HG03025 (cell line): Measurements from ENCODE around the gene RAB37.

Experiments used
- ATAC-seq: cut with Tn5 transposase; IDR thresholded peaks from one replicate; pipeline ENCODE4 v1.9.1; 2021; ENCODE audit warnings: mild to moderate bottlenecking, moderate library complexity; ENCODE audit not compliant: unreplicated experiment, low FRiP score

The RAB37 gene

DNA sequence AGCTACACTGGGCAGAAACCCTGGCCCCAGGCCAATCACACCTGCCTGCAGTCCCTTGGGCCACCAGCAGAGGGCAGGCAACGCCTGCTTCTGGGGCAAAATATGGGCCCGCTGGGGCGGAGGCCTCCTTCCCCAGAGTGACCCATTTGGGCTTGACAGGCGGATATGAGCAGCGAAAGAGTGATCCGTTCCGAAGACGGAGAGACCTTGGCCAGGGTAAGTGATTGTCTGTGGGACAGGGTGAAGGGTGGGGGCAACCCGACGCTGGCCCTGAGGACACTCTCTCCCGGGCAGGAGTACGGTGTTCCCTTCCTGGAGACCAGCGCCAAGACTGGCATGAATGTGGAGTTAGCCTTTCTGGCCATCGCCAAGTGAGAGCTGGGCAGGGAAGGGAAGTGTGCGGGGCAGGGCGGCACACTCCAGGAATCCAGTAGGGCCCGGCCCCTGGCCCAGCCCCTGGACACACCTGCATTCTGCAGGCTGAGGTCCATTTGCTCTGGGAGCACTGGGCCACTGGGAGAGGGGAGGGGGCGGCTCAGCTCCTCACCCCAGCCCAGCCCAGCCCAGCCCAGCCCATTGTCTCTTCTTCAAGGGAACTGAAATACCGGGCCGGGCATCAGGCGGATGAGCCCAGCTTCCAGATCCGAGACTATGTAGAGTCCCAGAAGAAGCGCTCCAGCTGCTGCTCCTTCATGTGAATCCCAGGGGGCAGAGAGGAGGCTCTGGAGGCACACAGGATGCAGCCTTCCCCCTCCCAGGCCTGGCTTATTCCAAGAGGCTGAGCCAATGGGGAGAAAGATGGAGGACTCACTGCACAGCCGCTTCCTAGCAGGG lies 7.9 kb downstream of the RAB37 start:
- ATAC-seq, result no peak

GRCh38 chr17:74745548-74746177 lies 8.6 kb downstream of the RAB37 start:
- no peak for ATAC-seq

DNA sequence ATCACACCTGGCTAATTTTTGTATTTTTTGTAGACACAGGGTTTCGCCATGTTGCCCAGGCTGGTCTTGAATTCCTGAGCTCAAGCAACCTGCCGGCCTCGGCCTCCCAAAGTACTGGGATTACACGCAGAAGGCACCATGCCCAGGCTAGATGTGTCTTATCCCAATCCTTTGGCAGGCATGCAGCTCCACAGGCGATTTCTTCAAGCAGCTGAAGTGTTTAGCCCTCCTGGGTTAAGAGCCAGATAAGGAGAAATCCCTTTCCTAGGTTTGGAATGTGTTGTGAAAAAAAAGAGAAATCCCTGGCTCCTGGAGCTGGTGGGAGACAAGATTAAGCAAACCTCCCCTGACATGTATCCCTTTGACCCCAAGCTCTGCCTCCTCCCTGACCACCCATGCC lies 9.3 kb downstream of the RAB37 start:
- no peak for ATAC-seq

GRCh38 chr17:74746922-74747321 lies 9.9 kb downstream of the RAB37 start:
- no peak for ATAC-seq

DNA sequence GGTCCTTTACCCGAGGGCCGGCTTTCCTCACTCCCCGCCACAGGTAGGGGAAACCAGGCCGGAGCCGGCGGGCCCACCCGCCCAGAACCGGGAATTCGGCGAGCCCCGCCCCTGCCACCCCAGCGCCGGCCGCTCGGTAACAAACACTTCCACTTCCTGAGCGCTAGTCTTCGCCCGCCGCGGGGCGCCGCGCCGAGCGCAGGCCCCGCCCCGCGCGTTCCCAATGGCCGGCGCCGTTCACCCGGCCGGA lies 11.1 kb downstream of the RAB37 start:
- ATAC-seq, result no peak

GRCh38 chr17:74748529-74749278 lies 11.6 kb downstream of the RAB37 start, which contains the start of gene NHERF1:
Gene NHERF1, plus strand, starts transcription at chr17:74748628. Its CDS starts 219 bp downstream, at chr17:74748847.
- ATAC-seq, result peak; percentile 84

GRCh38 chr17:74749279-74750038 lies 12.4 kb downstream of the RAB37 start:
- peak; percentile 6 for ATAC-seq

DNA sequence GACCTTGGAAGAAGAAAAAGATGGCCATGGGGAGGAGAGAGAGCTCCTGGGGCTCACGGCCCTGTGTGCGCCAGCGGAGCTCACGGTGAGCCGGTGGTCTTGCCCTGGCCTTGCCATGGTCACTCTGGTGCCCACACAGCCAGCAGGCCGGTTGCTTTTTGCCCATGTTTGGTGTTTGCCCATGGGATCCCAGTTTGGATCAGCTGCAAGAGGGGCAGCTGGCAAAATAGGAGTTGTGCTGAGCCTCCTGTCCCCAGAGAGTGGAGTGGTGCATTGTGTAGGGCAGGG lies 12.9 kb downstream of the RAB37 start:
- no peak for ATAC-seq

GRCh38 chr17:74750327-74751069 lies 13.4 kb downstream of the RAB37 start:
- ATAC-seq, result no peak

- ATAC-seq, result no peak
Measured at GRCh38 chr17:74752415-74752814, 15.4 kb downstream of the RAB37 start.

DNA sequence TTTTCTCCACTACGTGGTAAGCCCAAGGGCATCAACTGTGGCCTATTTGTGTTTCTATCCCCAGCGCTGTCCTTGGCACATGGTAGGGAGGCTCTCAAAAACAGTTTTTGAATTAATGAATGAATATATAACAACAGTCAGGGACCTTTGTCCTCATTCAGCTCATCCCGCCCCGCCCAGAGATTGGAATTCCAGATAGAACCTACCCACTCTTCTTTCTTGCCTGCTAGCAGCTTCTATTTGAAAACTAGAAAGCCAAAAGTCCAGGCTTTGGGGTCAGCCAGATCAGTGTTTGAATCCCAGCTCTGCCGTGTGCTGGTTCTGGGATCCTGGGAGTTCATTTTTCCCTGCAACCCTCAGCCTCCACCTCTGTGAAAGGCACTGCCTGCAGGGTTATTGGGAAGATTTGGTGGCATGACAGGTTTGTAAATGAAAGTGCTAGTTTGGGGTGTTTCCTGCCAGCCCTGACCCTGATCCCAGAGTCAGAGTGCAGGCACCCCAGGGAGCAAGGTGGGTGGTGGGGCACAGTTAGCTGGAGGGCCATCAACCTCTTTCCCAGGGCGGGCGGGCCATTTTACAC lies 15.9 kb downstream of the RAB37 start:
- no peak for ATAC-seq

- no peak for ATAC-seq
Measured at GRCh38 chr17:74754832-74755231, 17.8 kb downstream of the RAB37 start.

DNA sequence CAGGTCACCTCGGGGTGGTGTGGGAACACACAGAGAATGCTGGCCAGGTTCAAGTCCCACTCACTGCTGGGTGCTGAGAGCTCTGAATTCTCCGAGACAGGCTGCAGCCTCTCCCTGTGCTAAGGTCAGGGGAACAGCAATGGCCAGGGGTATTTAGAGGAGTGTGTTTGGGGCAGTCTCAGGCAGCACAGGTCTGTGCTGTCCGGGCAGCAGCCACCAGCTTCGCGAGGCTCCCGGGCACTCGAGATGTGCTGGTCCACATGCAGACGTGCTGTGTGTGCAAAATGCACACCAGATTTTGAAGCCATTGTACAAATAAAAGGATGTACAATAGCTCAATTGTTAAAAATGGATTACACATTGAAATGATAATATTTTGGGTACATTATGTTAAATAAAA lies 18.5 kb downstream of the RAB37 start:
- ATAC-seq, result no peak

DNA sequence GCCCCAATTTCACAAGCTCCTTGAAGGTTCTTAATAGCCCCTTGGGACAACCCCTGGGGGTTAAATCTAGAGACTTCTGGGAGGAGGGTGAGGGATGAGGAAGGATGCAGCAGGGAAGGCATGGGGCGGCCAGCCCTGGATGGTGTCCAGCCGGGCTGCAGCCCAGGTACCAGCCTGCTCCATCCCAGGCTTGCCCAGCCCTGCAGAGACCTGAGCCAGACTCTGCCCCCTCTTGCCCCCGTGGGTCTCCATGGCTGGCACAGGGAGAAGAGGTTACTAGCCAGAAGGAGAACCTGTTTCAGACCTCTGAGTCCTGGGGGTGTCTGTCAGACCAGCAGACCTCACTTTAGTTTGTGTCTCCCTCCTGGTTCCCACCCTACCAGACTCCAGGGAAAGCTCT lies 19.8 kb downstream of the RAB37 start:
- no peak for ATAC-seq

- no peak for ATAC-seq
Measured at GRCh38 chr17:74757502-74757901, 20.4 kb downstream of the RAB37 start.

GRCh38 chr17:74757931-74758847 lies 21.1 kb downstream of the RAB37 start:
- ATAC-seq, result no peak

DNA sequence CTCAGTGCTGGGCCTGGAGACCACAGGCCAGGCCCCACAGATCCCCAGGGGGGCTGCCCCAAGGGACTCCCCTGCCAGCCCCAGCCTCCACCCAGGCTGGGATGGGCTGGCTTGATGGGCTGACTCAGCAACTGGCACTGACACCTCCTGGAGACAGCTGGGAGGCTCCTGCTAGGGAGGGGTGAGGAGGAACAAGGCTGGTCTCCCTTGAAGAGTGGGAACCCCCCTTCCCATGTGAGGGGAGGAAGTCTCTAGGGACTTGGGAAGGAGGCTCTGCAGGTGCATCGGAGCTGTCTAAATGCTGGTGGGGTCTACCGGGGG lies 21.8 kb downstream of the RAB37 start:
- no peak for ATAC-seq

DNA sequence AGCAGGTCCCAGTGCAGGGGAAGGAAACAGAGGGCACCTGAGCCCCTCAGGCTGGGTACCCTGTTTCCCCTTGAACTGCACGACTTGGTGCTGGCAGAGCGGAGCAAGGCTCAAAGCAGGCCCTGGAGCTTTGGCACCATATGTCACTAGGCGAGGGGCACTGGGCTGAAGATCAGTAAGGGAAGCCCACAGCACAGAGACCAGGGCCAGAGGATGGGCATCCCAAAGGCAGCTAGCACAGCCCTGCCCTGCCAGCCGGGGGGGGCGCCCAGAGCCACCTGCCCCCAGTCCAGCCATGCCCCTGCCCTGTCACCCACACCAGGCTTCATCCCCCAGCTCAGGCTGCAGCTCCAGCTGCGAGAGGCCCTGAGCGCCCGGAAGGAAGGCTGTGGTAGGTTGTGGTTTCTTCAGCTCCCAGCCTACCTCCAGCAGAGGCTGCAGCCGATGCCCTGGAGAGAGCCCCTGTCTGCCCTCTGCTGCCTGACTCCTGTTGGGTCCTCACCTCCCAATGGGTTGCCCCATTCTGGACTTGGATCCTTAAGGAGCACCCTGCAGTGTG lies 22.3 kb downstream of the RAB37 start:
- no peak for ATAC-seq

DNA sequence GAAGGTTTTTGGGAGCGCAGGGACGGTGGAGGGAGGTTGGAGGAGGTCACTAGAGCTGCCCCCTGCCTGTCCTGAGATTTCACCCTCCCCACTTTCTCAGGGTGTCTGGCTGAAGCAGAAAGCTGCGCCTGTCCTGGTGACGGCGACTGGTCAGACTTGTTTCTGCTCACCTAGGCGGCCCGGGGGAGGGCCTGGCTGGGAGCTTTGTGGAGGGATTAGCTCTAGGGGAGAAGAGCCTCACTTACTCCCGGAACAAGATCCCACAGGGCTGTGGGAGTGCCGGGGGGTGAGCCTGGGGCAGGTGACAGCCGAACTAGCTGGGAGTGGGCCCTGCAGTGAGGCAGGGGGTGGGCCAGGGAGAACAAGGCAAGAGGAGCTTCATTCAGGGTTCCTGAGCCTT lies 22.9 kb downstream of the RAB37 start:
- ATAC-seq, result no peak
